HG03457 (cell line): ENCODE results near the gene SLC50A1.
A peak's percentile ranks its signal among the peaks of the same experiment; 100 is the strongest.

Source experiments
- ATAC-seq: cut with Tn5 transposase; IDR thresholded peaks from one replicate; pipeline ENCODE4 v1.9.1; 2021; ENCODE audit warnings: moderate number of reproducible peaks; ENCODE audit not compliant: unreplicated experiment

The SLC50A1 gene

DNA sequence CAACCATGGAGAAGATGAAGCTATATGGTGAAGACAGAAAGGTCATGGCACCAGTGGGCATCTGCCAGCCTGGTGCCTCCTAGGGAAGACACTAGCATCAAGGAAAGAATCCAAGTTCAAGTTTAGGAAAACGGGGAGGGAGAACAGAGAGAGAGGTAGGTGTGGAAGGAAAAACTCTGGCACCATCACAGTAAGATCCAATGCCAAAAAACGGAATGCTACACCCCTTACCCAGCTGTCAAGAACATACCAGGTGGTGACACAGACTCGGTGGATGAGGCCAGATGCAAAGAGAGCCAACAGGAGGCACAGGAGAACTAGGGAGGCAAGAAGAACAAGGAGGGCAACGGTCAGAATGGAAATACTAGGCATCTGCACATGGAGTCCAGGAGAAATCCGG is 33.9 kb downstream of the SLC50A1 start:
- no peak for ATAC-seq

- no peak for ATAC-seq
Measured at GRCh38 chr1:155170101-155170785, 34.6 kb downstream of the SLC50A1 start.

GRCh38 chr1:155170806-155171205 is 35.2 kb downstream of the SLC50A1 start:
- no peak for ATAC-seq

- ATAC-seq = no peak
Measured at GRCh38 chr1:155171836-155172731, 36.4 kb downstream of the SLC50A1 start.

GRCh38 chr1:155172732-155173477 is 37.3 kb downstream of the SLC50A1 start, which contains the start of gene KRTCAP2:
TSS of gene KRTCAP2 (minus strand) at chr1:155173304. CDS start at chr1:155173224, 80 bp downstream.
- ATAC-seq = peak; percentile 53

DNA sequence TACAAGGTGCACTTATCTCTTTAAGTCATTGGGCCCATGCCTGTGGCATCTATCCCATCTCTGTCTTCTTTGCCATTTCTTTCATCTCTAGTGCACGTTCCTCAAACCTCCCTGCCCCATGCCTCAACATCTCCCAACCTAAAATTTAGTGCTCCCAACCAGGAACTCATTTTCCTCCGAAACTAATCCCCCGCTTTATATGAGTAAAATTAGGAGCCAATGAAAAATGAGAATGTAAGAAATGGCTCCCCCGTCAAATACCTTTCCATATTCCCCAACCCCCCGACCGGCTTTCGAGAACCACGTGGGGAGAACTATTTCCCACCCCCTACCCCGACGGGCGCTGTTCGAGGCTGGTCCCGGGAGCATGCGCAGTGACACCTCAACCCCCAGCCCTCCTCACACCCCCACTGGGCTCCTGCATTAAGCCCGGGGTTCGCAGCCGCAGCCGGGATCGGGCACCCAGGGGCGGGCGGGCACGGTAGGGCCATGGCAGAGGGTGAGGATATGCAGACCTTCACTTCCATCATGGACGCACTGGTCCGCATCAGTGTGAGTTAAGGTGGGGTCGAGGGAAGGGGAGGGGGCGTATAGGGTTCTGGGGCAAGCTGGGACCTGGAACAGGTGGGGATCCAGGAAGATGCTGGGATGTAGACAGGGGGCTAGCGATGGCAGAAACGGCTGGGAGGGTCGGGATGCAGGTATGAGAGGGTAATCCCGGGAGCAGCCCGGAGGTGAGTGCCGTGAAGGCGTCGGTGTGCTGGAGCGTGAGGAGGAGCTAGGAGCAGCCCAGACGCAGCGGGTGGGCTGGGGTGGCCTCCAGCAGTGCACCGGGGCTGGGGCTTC is 38.0 kb downstream of the SLC50A1 start, which contains the start of gene TRIM46:
TRIM46 (plus strand) TSS at position 372 of the 846 bp plus-strand sequence; CDS start at position 490, 118 bp downstream.
- no peak for ATAC-seq

DNA sequence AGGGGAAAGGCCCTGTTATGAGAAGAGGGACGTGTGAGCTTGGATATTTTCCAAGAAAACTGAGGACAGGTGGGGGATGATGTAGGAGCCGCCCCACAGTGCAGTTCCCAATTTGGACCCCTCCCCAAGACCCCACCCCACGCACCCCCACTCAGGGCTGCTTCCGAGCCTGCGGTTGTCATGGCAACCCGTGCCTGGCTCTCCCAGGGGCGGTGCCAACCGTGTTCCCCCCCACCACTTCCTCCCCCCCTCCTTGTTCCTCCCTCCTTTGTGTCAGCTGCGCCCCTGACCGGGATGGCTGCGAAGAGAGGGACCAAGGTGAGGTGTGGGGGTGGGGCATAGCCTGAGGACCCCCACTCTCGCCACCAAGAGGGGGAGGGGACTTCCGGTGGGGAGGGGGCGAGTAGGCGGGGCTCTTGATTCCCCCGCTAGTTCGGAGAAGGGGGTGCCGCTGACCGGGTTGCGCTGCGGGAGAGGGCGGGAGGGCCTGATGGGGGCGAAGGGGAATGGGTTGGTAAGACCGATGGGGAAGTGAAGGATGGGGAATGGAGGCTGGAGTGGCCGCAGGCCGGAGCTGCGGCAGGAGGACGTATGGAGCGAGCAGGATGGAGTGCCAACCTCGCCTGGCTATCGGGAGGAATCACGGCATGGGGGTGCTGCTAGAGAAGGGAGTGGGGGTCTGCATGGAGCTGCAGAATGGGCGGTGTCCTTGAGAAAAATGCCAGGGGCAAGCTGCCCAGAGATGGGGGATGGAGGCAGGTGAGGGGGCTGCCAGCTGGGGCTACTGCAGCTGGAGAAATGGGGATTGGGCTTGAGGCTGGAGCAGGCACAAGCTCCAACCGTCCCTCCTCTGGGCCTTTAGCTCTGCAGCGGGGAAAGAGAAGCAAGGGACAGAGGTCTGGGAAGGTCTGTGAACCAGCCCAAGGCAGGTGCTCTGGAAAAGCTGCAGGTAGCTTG is 39.0 kb downstream of the SLC50A1 start:
- ATAC-seq = no peak

GRCh38 chr1:155175281-155175926 is 39.8 kb downstream of the SLC50A1 start:
- no peak for ATAC-seq

- ATAC-seq = no peak
Measured at GRCh38 chr1:155175927-155176371, 40.3 kb downstream of the SLC50A1 start.

GRCh38 chr1:155176544-155177071 is 41.0 kb downstream of the SLC50A1 start:
- no peak for ATAC-seq

- ATAC-seq = no peak
Measured at GRCh38 chr1:155177192-155177917, 41.7 kb downstream of the SLC50A1 start.

GRCh38 chr1:155177918-155178281 is 42.2 kb downstream of the SLC50A1 start:
- no peak for ATAC-seq

GRCh38 chr1:155178441-155179111 is 42.9 kb downstream of the SLC50A1 start:
- ATAC-seq = no peak

DNA sequence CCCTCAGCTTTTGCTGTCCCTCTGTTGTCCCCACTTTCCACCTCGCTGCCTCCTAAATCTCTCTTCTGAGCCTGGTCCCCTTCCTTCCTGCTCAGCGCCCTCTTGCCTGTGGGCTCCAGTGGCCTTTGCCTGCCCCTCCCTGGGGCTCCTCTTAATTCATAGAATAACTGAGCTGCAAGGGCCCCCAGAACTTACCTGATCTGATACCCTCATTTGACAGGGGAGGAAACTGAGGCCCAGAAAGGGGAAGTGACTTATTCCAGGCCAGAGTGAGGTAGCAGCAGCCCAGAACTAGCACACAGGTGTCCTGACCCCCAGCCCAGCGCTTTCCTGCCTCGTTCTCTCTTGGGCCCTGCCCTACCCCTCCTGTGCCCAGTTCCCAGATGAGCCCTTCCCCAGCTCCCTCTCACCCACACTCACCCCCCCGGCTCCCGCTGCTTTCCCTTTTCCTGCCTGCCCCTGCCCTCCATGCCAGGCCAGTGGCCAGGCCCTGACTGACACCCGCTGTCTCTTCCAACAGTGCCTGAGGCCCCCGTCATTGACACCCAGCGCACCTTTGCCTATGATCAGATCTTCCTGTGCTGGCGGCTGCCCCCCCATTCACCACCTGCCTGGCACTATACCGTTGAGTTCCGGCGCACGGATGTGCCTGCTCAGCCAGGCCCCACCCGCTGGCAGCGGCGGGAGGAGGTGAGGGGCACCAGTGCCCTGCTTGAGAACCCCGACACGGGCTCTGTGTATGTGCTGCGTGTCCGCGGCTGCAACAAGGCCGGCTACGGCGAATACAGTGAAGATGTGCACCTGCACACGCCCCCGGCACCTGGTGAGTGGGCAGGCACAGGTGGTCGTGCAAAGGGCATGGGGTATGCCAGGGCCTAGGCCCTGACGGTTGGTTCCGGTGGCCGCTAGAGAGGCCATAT is 43.7 kb downstream of the SLC50A1 start:
- no peak for ATAC-seq

- no peak for ATAC-seq
Measured at GRCh38 chr1:155181371-155182051, 45.9 kb downstream of the SLC50A1 start.
